Endothelial cell of umbilical vein (primary cell): ENCODE data around the gene RNF19B.
A peak's percentile ranks its signal among the peaks of the same experiment; 100 is the strongest.

Experiments
- EZH2 ChIP-seq: IDR thresholded peaks from 2 replicates; pipeline ENCODE4 v1.6.1; 2012; ENCODE audit warnings: borderline replicate concordance, low read depth, mild to moderate bottlenecking, moderate library complexity, low read length, inconsistent platforms; ENCODE audit not compliant: severe bottlenecking
- GATA2 ChIP-seq: IDR thresholded peaks from 2 replicates; pipeline ENCODE4 v1.7.0; 2011; ENCODE audit warnings: low read depth, mild to moderate bottlenecking, moderate library complexity, mixed read lengths, low read length; ENCODE audit not compliant: insufficient read length, insufficient read depth
- JUN ChIP-seq: IDR thresholded peaks from 2 replicates; pipeline ENCODE4 v1.6.1; 2011; ENCODE audit warnings: borderline replicate concordance, low read depth; ENCODE audit not compliant: insufficient read length, insufficient read depth
- MAX ChIP-seq: IDR thresholded peaks from 2 replicates; pipeline ENCODE4 v1.6.1; 2011; ENCODE audit not compliant: insufficient read depth, insufficient read length
- POLR2A ChIP-seq: IDR thresholded peaks from 2 replicates; pipeline ENCODE4 v1.6.1; 2012; ENCODE audit warnings: low read depth, mild to moderate bottlenecking, control low read depth, low read length
- POLR2AphosphoS5 ChIP-seq: IDR thresholded peaks from 2 replicates; pipeline ENCODE4 v1.6.1; 2012; ENCODE audit warnings: low read depth, mild to moderate bottlenecking, control low read depth, low read length, moderate library complexity; ENCODE audit not compliant: insufficient read depth
- TF ChIP-seq, protein P1 (sequence below), 2 donors: IDR thresholded peaks; 1 replicate in 1 of 2; 2 replicates in 1 of 2; pipeline ENCODE4 v1.5.1; 2011; ENCODE audit warnings: low read length in 2 of 2, mild to moderate bottlenecking in 2 of 2, moderate library complexity in 2 of 2, control low read depth in 1 of 2, inconsistent platforms in 1 of 2, low read depth in 1 of 2; ENCODE audit not compliant: insufficient read depth in 1 of 2; ENCODE audit errors: extremely low read depth in 1 of 2

- TF ChIP-seq, protein P1, sequence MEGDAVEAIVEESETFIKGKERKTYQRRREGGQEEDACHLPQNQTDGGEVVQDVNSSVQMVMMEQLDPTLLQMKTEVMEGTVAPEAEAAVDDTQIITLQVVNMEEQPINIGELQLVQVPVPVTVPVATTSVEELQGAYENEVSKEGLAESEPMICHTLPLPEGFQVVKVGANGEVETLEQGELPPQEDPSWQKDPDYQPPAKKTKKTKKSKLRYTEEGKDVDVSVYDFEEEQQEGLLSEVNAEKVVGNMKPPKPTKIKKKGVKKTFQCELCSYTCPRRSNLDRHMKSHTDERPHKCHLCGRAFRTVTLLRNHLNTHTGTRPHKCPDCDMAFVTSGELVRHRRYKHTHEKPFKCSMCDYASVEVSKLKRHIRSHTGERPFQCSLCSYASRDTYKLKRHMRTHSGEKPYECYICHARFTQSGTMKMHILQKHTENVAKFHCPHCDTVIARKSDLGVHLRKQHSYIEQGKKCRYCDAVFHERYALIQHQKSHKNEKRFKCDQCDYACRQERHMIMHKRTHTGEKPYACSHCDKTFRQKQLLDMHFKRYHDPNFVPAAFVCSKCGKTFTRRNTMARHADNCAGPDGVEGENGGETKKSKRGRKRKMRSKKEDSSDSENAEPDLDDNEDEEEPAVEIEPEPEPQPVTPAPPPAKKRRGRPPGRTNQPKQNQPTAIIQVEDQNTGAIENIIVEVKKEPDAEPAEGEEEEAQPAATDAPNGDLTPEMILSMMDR (IDR thresholded peaks at IDR 0.05; ENCODE audit: extremely low read depth in 1 of 2, insufficient read depth in 1 of 2, low read depth in 1 of 2, low read length in 2 of 2), result no peak
- peak; percentile 33 for TF ChIP-seq POLR2AphosphoS5
- TF ChIP-seq JUN, result no peak
- no peak for TF ChIP-seq EZH2
- TF ChIP-seq POLR2A, result peak; percentile 15
- peak; percentile 55 for TF ChIP-seq MAX
- no peak for TF ChIP-seq GATA2
Observed at GRCh38 chr1:32972814-32973428, 8.3 kb upstream of the RNF19B start.
